HG02642 (cell line): ENCODE measurements around the gene MRGPRF.
"Not testable (repeated sequence)": the region's sequence is repeated elsewhere in the genome, so short reads cannot be mapped to it uniquely, and the experiment has no call there.

Experiments
- ATAC-seq: cut with Tn5 transposase; IDR thresholded peaks from one replicate; pipeline ENCODE4 v1.9.1; 2021; ENCODE audit warnings: mild to moderate bottlenecking; ENCODE audit not compliant: unreplicated experiment, poor library complexity

Gene MRGPRF

DNA sequence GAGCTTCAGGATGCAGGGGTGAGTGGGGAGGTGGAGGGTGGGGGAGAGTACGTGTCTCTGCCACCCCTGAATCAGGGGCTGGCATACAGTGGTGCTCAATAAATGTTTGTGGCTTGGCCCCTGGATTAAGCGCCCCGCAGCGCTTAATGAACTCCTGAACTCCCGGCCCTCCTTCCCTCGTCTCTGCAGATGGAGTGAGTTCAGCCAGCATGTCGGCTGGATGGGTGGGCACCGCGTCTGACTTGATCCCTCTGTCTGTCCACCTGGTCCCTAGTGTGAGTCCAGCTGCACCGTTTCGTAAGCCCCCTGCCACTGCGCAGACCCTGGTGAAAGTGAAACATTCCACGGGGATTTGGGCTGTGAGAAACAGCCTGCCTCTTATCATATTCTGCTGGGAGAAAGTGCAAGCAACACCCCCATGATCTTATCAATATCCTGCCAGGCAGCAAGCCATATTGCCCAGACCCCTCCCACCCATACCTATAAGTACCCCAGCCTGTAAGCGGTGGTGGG is 20.2 kb downstream of the MRGPRF start:
- no peak for ATAC-seq

DNA sequence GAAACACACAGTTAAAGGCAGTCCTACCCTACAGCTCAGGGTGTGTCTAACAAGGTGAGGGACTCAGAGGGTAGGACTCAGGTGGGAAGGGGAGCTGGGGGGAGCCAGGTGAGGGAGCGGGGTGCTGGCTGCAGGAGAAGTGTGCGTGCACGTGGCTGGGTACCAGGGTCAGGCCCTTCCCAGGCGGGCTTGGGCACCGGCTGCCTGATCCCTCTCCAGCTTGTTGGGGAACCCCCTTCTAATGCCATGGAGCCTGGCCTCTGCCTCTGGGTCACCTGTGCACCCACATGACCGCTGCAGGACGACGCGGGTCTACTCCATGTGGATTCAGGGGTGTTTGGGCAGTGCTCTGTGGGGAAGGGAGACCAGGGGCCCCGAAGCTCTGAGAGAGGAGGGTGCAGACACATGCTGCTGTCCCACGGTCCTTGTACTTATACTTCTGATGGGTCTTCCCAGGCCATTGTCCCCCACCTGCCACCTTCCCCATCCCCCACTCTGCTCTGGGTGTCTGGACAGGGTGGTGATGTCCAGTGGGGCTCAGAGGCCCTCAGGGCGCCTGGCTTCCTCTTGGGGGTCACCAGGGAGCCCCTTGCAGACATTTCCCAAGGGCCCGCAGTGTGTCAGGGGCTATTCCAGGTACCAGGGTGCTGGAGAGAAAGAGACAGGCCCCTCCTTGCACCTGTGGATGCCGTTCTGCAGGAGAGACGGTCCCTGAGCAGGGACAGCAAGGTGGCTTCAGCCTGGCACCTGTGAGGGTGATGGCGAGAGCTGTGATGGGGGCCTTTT is 21.9 kb downstream of the MRGPRF start:
- no peak for ATAC-seq

DNA sequence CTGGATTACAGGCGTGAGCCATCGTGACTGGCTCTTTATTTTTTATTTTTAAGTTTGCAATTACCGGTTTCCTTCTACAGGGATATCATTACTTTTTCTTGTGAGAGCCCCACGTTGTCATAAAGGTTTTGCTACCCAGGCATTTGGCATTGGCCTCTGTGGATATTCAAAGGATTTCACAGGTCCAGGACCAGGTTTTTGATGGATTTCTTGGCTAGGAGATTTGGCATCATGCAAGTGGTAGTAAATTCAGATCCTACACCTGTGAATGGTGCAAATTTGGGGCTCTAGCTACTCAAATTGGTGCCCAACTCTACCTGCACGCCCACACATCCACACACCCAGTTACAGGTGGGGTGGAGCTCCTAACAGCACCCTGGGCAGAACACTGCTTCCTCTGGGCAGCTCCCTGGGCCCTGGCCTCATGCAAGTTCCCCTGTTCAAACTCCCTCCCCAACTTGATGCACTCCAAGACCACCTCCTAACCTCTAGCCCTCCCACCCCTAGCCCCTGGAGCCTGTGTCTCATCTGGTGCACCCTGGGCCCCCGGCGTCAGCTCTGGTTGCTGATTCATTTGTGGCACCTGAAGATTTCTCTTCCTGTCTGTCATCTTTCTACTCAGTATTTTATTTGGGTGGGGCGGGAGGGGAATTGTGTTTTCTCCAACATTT is 23.0 kb downstream of the MRGPRF start:
- no peak for ATAC-seq

DNA sequence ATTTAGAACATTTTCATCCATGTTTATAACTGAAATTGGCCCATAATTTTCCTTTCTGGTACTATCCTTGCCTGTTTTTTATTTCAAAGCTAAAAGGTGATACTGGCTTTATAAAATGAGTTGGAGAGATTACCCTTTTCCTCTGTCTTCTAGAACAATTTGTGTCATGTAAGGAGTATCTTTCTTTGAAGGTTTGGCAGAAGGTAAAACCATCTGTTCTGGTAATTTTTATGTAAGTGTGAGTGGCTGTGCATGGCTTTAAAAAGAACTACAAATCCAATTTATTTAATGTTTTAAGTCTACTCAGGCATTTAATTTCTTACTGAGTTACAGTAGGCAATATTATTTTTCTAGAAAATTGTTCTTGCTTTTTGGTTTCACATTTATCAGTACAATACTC is 24.6 kb downstream of the MRGPRF start:
- no peak for ATAC-seq

DNA sequence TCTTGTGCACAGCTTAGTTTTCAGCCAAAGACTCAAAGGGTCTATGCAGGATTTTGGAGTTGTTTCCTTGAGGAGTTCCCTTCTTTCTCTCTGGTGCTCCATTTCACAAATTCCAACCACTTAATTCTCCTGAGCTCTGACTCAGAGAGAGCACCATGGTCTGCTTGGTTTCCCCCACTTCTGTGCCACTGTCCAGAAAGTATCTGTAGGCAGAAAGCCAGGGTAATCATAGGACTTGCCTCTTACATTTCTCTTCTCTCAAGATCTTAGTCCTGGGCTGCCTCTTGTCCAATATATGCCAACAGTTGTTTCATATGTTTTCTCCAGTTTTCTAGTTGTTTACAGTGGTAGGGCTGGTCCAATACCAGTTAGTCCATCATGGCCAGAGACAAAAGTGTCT is 25.8 kb downstream of the MRGPRF start:
- ATAC-seq = no peak

DNA sequence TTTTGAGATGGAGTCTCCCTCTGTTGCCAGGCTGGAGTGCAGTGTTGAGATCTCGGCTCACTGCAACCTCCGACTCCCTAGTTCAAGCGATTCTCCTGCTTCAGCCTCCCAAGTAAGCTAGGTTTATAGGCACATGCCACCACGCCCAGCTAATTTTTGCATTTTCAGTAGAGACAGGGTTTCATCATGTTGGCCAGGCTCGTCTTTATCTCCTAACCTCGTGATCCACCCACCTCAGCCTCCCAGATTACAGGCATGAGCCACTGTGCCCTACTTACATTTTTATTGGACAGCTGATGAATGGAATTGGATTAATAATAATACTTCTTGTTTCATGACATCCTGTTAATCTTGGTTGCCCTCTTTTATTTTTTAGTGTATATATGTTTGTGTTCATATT is 29.2 kb downstream of the MRGPRF start:
- no peak for ATAC-seq

DNA sequence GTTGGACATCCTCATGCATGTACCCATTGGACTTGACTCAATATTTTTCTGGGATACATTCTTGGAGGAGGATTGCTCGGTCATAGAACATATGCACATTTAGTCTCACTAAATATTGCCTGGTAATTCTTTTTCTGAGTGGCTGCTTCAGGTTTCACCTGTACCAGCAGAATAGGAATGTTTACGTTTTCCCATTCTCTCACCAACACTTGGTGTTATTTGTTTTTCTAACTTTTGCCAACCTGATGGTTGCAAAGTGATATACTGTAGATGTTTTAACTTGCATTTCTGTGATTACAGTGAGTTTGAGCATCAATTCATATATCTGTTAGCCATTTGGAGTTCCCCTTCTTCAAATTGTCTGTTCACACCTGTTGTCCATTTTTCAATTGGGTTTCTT is 30.9 kb downstream of the MRGPRF start:
- no peak for ATAC-seq

DNA sequence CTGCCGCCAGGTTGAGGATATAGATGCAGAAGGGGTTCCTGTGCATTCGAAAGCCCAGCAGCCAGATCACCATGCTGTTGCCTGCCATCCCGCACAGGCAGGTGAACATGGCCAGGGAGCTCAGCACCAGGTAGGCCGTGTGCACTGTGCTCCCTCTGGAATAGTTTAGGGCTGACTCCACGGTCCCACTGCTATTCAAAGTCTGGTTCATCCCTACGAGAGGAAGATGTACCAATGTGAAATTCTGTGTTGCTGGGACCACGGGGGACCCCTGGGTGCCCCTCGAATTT is 32.3 kb downstream of the MRGPRF start, which contains the start of gene MRGPRD:
TSS of gene MRGPRD (minus strand) at position 211 of the 290 bp plus-strand sequence. CDS start at position 211, 0 bp downstream.
- ATAC-seq = no peak

DNA sequence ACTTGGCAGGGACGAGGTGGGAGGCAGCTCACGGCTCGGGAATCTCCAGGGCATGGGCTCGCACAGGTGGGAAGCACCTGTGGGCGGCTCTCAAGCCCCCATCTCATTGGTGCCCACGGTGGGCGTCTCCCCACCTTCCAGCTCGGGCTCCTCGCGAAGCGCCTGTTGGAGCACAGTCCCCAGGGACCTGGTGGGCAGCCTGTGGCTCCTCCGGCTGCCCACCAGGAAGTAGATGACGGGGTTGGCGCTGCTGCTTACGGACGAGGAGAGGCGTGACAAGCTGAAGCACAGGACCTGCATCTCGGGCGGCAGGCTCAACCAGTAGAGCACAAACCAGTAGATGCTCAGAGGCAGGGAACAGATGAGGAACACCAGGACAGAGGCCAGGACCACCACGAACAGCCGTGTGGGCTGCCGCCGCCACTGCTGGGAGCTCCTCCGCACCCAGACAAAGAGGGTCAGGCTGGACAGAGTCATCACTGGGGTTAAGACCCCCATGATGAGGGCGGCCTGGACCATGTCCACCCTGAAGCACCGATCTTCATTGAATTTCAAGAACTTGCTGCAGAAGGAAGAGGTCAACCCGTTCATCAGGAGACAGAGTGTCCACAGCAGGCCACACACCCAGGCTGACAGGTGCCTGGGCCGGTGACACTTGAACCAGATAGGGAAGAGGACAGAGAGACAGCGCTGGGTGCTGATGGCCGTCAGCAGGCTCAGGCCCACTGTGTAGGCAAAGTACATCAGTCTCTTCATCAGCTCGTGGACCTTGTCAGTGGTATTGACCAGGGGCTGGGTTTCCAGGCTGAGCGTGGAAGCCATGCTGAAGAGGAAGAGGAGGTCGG is 32.9 kb downstream of the MRGPRF start:
- no peak for ATAC-seq

DNA sequence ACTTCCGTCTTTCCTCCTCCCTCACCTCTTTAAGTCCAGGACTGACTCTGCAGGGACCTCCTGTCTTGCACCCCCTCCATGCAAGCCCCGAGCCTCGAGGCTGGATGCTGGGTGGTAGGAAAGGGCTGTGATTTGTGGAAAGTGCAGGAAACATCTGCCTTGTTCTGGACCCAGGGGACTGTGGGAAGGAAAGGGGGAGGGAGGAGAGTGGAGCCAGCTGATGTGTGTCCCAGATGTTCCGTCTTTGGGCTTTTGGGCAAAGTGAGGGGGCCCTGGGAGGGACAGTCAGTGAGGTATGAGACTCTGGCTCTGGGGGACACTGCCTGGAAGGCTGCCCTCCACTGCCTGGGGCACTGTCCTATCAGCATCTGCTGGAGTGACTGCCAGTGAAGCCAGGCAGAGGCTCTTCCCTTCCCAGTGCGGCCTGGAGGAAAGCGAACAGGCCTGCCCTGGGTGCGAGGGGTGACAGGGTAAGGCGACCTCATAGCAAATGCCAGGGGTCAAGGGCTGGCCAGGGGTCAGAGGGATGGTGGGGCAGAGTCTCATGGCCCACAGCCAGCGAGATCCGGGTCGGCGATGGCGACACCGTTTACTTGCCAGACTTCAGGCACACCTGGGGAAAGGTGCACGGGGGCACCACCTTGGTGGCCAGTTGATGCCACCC is 34.0 kb downstream of the MRGPRF start:
- ATAC-seq = no peak

DNA sequence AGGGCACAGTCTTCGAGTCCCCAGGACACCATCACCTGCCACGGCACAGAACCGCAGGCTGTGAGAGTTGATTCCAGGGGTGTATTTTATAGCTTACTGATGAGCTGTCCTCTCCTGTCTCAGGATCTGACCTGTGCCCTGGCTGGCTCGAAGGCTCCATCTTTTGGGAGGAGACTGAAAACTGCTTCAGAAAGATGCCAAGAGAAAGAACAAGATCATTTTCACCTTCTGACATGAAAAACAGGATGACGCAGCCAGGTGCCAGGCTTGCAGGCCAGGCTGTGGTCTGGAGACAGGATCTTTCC is 34.5 kb downstream of the MRGPRF start:
- no peak for ATAC-seq

DNA sequence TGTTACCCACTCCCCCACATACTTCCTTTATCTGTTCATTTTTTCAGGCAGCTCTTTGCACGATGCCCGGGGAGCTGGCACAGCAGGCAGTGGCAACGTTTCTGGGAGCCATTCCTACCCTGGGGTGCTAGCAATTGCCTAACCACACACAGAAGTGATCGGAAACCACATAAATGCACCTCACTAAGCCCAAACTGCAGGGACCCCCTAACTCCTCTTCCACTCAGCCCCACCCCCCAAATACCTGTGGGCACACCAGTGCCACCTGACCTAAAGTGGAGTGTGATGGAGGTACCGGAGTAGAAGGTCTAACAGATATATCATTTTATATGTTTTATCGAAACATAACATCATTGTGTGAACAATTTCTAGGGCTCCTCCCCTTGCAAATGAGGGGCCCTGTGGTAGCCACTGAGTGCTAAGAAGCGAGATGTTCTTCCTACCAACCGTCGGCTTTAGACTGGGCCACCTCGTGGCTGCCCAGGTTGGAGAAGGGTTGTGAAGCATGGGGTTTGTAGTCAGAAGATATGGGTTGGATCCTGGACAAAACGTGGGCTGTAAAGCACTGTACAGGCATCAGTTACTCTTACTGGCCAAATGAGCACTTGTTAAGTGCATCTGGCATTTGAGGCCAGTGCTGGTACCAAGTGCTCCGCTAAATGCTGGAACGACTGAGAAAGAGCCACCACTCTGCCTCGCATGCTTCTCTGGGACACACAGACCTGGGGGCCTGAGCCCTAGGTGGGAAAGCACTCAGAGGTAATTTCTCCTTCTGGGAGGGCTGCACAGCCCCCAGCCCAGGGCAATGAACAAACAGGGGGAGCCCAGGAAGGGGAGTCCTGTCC is 35.0 kb downstream of the MRGPRF start:
- no peak for ATAC-seq

DNA sequence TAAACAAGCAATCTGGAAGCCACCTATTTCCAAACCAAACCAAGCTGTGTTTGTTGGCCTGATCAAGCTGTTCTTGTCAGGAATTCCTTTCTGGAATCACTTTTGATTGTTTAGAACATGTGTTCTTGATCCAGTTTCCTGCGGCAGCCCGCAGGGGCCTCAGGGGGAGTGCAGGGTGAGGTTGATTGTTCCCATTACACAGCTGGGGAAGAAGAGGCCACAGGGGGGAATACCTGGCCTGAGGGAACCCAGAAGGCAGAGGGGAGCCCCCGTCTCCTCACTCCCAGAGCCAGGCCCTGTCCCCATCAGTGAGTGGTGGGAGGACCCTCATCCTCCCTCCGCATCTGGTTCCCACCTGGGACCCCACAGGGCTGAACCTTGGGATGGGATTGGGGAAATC is 36.5 kb downstream of the MRGPRF start:
- no peak for ATAC-seq

DNA sequence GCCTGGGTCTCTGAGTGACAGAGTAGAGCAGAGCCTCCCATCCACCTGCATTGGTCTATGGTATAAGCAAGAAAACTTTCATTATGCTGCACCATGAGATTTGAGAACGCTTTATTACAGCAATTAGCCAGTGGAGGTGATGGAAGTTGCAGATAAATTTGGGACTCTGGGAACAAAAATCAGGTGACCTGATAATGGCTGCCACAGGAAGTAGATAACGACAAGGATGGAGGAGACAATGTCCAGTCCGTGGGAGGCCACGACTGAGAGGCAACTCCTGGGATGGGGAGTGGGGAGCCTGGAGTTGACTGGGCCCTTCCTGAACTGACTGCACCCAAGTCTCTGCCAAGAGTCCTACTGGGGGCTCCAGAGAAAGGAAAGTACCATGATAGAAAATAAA is 37.0 kb downstream of the MRGPRF start:
- no peak for ATAC-seq

DNA sequence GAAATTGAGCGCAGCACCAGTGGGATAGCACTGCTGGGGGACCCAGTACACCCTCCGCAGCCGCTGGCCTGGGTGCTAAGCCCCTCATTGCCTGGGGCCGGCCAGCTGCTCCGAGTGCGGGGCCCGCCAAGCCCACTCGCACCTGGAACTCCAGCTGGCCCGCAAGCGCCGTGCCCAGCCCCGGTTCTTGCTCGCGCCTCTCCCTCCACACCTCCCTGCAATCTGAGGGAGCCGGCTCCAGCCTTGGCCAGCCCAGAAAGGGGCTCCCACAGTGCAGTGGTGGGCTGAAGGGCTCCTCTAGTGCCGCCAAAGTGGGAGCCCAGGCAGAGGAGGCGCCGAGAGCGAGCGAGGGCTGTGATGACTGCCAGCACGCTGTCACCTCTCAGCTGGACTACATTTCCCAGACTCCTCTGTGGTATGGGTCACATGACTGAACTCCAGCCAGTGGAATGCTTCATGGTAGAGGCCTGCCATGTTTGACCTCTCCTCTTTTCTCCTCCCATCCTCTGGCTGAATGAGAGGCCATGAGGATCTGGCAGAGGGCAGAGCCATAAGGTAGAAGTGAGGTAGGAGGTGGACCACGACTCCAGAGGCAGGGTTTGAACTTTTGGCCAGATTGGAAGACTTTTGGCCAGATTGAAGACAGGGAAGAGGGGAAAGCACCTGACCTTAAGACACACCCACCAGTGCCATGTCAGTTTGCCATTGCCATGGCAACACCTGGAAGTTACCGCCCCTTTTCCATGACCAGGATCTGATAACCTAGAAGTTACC is 38.4 kb downstream of the MRGPRF start:
- ATAC-seq = no peak

DNA sequence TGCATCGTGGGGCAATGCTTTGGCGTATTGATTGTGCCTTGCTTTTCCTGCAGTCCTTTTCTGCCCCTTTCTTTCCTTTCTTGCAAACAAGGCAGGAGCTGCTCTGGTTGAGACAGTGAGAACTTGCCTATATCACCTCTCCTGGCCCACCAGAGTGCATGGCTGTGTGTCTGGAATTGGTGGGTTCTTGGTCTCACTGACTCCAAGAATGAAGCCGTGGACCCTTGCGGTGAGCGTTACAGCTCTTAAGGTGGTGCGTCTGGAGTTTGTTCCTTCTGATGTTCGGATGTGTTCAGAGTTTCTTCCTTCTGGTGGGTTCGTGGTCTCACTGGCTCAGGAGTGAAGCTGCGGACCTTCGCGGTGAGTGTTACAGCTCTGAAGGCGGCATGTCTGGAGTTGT is 39.3 kb downstream of the MRGPRF start:
- not testable (repeated sequence) for ATAC-seq

DNA sequence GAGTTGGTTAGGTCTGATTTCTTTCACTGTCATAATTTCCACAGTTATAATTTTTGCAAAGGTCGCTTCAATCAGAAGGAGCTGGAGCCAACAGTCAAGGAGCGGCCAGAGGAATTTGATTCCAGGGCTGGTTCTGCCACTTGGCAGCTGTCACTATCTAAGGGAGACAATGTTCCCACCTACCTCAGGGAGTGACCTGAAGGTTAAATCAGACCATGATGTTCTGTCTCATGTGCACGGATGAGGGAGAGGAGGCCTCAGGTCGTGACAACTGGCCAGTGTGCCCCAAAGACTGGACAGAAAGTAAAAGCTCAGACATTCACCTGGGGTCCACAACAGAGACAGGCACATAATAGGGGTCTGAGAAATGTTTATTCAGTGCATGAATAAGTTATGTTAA is 39.8 kb downstream of the MRGPRF start:
- ATAC-seq = no peak

DNA sequence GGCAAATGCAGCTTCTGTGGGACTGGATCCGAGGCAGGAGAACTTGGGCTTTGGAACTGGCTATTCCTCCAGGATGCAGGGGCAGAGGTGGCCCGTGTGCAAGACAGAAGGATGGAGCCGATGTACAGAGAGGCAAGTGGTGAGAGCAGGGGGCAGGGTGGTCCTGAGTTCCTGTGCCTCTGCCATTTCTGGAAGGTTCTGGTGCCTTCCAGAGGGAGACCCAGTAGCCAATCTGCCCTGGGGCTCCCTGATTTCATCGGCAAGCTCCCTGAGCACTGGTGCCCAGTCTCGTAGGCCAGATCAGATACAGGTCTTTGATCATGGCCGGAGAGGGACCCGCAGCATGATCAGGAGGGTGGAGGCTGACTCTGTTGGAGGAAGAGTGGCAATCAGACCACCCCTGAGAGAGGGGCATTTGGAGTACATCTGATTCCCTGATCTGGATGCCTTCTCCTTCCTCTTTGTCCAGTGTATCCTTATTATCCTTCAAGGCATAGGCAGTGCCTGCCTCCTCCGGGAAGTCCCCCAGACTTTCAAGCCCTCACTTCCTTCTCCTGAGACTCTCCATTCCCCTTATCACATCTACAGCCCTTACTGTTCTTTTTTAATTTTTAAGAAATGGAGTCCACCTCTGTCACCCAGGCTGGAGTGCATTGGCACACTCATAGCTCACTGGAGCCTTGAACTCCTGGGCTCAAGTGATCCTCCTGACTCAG is 42.0 kb downstream of the MRGPRF start:
- ATAC-seq = no peak
